SU-DHL-6 (cell line): ENCODE data around the gene AVPR2.

ENCODE experiments used
- H2AFZ ChIP-seq: fragments of 200-600 bp; sonication (generic); 2 replicates; pipeline ENCODE4 v1.6.1; 2014; ENCODE audit warnings: low read depth, mild to moderate bottlenecking, moderate library complexity, mixed read lengths, antibody characterized with exemption, low read length; ENCODE audit not compliant: severe bottlenecking
- H3F3A ChIP-seq: fragments of 200-600 bp; shearing (Covaris generic); 2 replicates; pipeline ENCODE4 v1.6.0; 2016; ENCODE audit warnings: antibody characterized with exemption, mild to moderate bottlenecking; ENCODE audit not compliant: insufficient read depth
- H3K27ac ChIP-seq: fragments of 200-600 bp; sonication (generic); 2 replicates; pipeline ENCODE4 v1.5.1; 2016; ENCODE audit warnings: low read depth, mild to moderate bottlenecking, low read length, moderate library complexity, mixed read lengths
- H3K27me3 ChIP-seq: fragments of 200-600 bp; sonication (generic), shearing (Covaris generic); 2 replicates; pipeline ENCODE4 v1.6.0; 2014; ENCODE audit warnings: mild to moderate bottlenecking, low read length
- H3K36me3 ChIP-seq: fragments of 200-600 bp; sonication (generic); 2 replicates; pipeline ENCODE4 v1.6.1; 2014; ENCODE audit warnings: mild to moderate bottlenecking, low read length, mixed read lengths
- H3K4me2 ChIP-seq: fragments of 300-600, 200-600 bp; shearing (Covaris generic), sonication (generic); 2 replicates; pipeline ENCODE4 v1.6.0; 2014; ENCODE audit warnings: low read length, low read depth, mild to moderate bottlenecking; ENCODE audit not compliant: poor library complexity, severe bottlenecking
- H3K4me3 ChIP-seq: fragments of 200-600 bp; sonication (generic); 2 replicates; pipeline ENCODE4 v1.5.1; 2014; ENCODE audit warnings: antibody characterized with exemption, low read length, mild to moderate bottlenecking, mixed read lengths; ENCODE audit not compliant: insufficient read depth, poor library complexity, severe bottlenecking
- H3K79me2 ChIP-seq: fragments of 200-600 bp; sonication (generic); 2 replicates; pipeline ENCODE4 v1.6.1; 2014; ENCODE audit warnings: mild to moderate bottlenecking, low read length, moderate library complexity; ENCODE audit not compliant: insufficient read depth
- H3K9ac ChIP-seq: fragments of 200-600 bp; sonication (generic); 2 replicates; pipeline ENCODE4 v1.7.0; 2014; ENCODE audit warnings: mild to moderate bottlenecking, low read length
- H3K9me2 ChIP-seq: fragments of 200-600 bp; sonication (generic); replicated peaks from 2 replicates; pipeline ENCODE4 v1.6.1; 2014; ENCODE audit warnings: low read length; ENCODE audit not compliant: insufficient read depth
- H3K9me3 ChIP-seq: fragments of 200-600 bp; sonication (generic); 2 replicates; pipeline ENCODE4 v1.6.1; 2014; ENCODE audit warnings: low read length, mixed read lengths; ENCODE audit not compliant: insufficient read depth
- H4K20me1 ChIP-seq: fragments of 200-600 bp; sonication (generic); 2 replicates; pipeline ENCODE4 v1.6.1; 2014; ENCODE audit warnings: low read depth, mild to moderate bottlenecking, antibody characterized with exemption, low read length, moderate library complexity, mixed read lengths
- CTCF ChIP-seq: fragments of 200-600 bp; sonication (generic); IDR thresholded peaks from one replicate; pipeline ENCODE4 v1.5.1; 2017; ENCODE audit warnings: antibody characterized with exemption, mild to moderate bottlenecking, low read length, moderate library complexity; ENCODE audit not compliant: insufficient read depth, poor library complexity, severe bottlenecking
- EZH2phosphoT487 ChIP-seq: fragments of 200-600 bp; sonication (generic), shearing (Covaris generic); conservative IDR thresholded peaks from 2 replicates; pipeline ENCODE4 v1.6.1; 2018; ENCODE audit warnings: mild to moderate bottlenecking, antibody characterized with exemption, low read length, moderate library complexity, mixed read lengths

The AVPR2 gene

GRCh38 chrX:153920546-153920945 lies 16.1 kb downstream of the AVPR2 start:
- no peak overlapping the region for H3K27ac ChIP-seq
- no peaks in the 10 kb centered on the region for H3K27me3 ChIP-seq
- no peaks in the 10 kb centered on the region for H4K20me1 ChIP-seq
- no peak overlapping the region for H2AFZ ChIP-seq
- H3K4me2 ChIP-seq: no peak overlapping the region
- peaks cover under 1% of the 10 kb centered on the region for H3F3A ChIP-seq
- TF ChIP-seq CTCF (no peak), EZH2phosphoT487 (no peak)
- peaks cover 12% of the 10 kb centered on the region; the same call in 1 of the 2 replicates for H3K79me2 ChIP-seq
- no peak overlapping the region for H3K4me3 ChIP-seq
- no peaks in the 10 kb centered on the region for H3K9me2 ChIP-seq
- no peak overlapping the region for H3K9ac ChIP-seq
- no peaks in the 10 kb centered on the region for H3K36me3 ChIP-seq
- no peaks in the 10 kb centered on the region for H3K9me3 ChIP-seq

- Histone ChIP-seq H3K9me2 (no peaks in the 10 kb centered on the region), H4K20me1 (no peaks in the 10 kb centered on the region), H3F3A (peaks cover 5% of the 10 kb centered on the region), H3K27me3 (no peaks in the 10 kb centered on the region), H3K9me3 (no peaks in the 10 kb centered on the region), H3K4me3 (no peak overlapping the region), H3K36me3 (no peaks in the 10 kb centered on the region), H3K79me2 (peaks cover 16% of the 10 kb centered on the region; the same call in 1 of the 2 replicates), H3K27ac (no peak overlapping the region), H2AFZ (no peak overlapping the region), H3K9ac (no peak overlapping the region), H3K4me2 (no peak overlapping the region)
- TF ChIP-seq CTCF (no peak), EZH2phosphoT487 (no peak)
Observed at GRCh38 chrX:153921070-153921469, 16.6 kb downstream of the AVPR2 start.

- Histone ChIP-seq H3K36me3 (no peaks in the 10 kb centered on the region), H3K27ac (no peak overlapping the region), H3K27me3 (no peaks in the 10 kb centered on the region), H3K9me3 (no peaks in the 10 kb centered on the region), H3K79me2 (peaks cover 16% of the 10 kb centered on the region; the same call in 1 of the 2 replicates), H3K4me2 (no peak overlapping the region), H3F3A (peaks cover 5% of the 10 kb centered on the region), H3K9ac (no peak overlapping the region), H3K9me2 (no peaks in the 10 kb centered on the region), H3K4me3 (no peak overlapping the region), H4K20me1 (no peaks in the 10 kb centered on the region), H2AFZ (no peak overlapping the region)
- TF ChIP-seq CTCF: no peak
Observed at GRCh38 chrX:153921511-153922446, 17.3 kb downstream of the AVPR2 start.
